ENCODE measurements around the gene ZC3H12A.

DNA sequence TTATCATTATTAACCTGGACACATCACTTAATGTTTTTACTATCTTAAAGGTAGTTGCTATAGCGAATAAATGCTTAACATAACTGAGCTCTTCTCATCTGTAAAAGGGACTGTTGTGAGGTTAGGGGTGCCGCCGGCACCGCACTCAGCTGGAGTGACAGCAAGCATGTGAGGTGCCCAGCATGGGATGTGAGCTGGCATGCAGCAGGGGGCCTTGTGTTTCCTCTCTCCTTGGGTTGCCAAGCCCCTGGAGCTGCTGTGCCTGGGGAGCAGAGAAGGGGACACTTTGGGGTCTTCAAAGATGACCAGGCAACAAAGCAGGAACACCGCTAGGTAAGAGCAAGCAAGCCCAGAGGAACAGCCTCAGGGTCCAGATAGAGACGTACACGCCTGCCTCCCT is 2.1 kb upstream of the ZC3H12A start:
- TF ChIP-seq EZH2phosphoT487 (IDR thresholded peaks at IDR 0.05; ENCODE audit: insufficient read depth, low read depth) (no peak), EZH2 (IDR thresholded peaks at IDR 0.05; ENCODE audit: insufficient read depth, poor library complexity, severe bottlenecking) (no peak)
